OCI-LY1 (cell line): ENCODE data around the gene MCTP1.

Source experiments
- H2AFZ ChIP-seq: fragments of 200-600 bp; sonication (generic), shearing (Covaris generic); 2 replicates; pipeline ENCODE4 v1.6.0; 2014; ENCODE audit warnings: antibody characterized with exemption, mild to moderate bottlenecking, low read length
- H3F3A ChIP-seq: fragments of 200-600 bp; sonication (generic), shearing (Covaris generic); 2 replicates; pipeline ENCODE4 v1.6.0; 2014; ENCODE audit warnings: mild to moderate bottlenecking, antibody characterized with exemption, low read length, moderate library complexity; ENCODE audit not compliant: insufficient read depth
- H3K27ac ChIP-seq: fragments of 200-600 bp; sonication (generic); 2 replicates; pipeline ENCODE4 v1.5.1; 2014; ENCODE audit warnings: low read length, mixed run types, mild to moderate bottlenecking, low read depth; ENCODE audit not compliant: poor library complexity, severe bottlenecking
- H3K27me3 ChIP-seq: fragments of 200-600 bp; sonication (generic); 2 replicates; pipeline ENCODE4 v1.6.0; 2014; ENCODE audit warnings: antibody characterized with exemption, mild to moderate bottlenecking, low read length, moderate library complexity; ENCODE audit not compliant: insufficient read depth
- H3K36me3 ChIP-seq: fragments of 200-600 bp; sonication (generic); 2 replicates; pipeline ENCODE4 v1.6.1; 2014; ENCODE audit warnings: mild to moderate bottlenecking, antibody characterized with exemption, low read length, moderate library complexity, mixed read lengths; ENCODE audit not compliant: insufficient read depth
- H3K4me1 ChIP-seq: fragments of 200-600 bp; sonication (generic); 2 replicates; pipeline ENCODE4 v1.5.1; 2014; ENCODE audit warnings: mild to moderate bottlenecking, low read length, moderate library complexity; ENCODE audit not compliant: insufficient read depth, severe bottlenecking
- H3K4me2 ChIP-seq: fragments of 200-600 bp; sonication (generic), shearing (Covaris generic); 2 replicates; pipeline ENCODE4 v1.6.1; 2014; ENCODE audit warnings: low read length
- H3K4me3 ChIP-seq: fragments of 200-600 bp; sonication (generic); 2 replicates; pipeline ENCODE4 v1.5.1; 2014; ENCODE audit warnings: low read length, low read depth, mild to moderate bottlenecking, mixed read lengths; ENCODE audit not compliant: poor library complexity, severe bottlenecking
- H3K79me2 ChIP-seq: fragments of 200-600 bp; shearing (Covaris generic); 2 replicates; pipeline ENCODE4 v1.6.1; 2016; ENCODE audit warnings: mixed run types, low read length, mixed read lengths; ENCODE audit not compliant: insufficient read depth
- H3K9ac ChIP-seq: fragments of 200-600 bp; sonication (generic), shearing (Covaris generic); 2 replicates; pipeline ENCODE4 v1.6.1; 2014; ENCODE audit warnings: mild to moderate bottlenecking, low read length, mixed read lengths
- H3K9me2 ChIP-seq: fragments of 200-600 bp; sonication (generic), shearing (Covaris generic); 2 replicates; pipeline ENCODE4 v1.6.1; 2014; ENCODE audit warnings: low read depth, mild to moderate bottlenecking, low read length, mixed read lengths
- H3K9me3 ChIP-seq: fragments of 200-600 bp; shearing (Covaris generic); 2 replicates; pipeline ENCODE4 v1.6.1; 2014; ENCODE audit warnings: low read length, mixed read lengths
- H4K20me1 ChIP-seq: fragments of 200-600 bp; sonication (generic), shearing (Covaris generic); 2 replicates; pipeline ENCODE4 v1.6.0; 2016; ENCODE audit warnings: mild to moderate bottlenecking, low read length; ENCODE audit not compliant: insufficient read depth
- CTCF ChIP-seq: fragments of 200-600 bp; sonication (generic), shearing (Covaris generic); IDR thresholded peaks from 2 replicates; pipeline ENCODE4 v1.5.1; 2017; ENCODE audit warnings: mild to moderate bottlenecking, antibody characterized with exemption, low read length, moderate library complexity, mixed read lengths
- EZH2 ChIP-seq: fragments of 200-600 bp; sonication (generic), shearing (Covaris generic); IDR thresholded peaks from 2 replicates; pipeline ENCODE4 v1.8.0; 2017; ENCODE audit warnings: borderline replicate concordance, mixed run types, mild to moderate bottlenecking, antibody characterized with exemption, low read length, moderate library complexity, mixed read lengths

Gene MCTP1

DNA sequence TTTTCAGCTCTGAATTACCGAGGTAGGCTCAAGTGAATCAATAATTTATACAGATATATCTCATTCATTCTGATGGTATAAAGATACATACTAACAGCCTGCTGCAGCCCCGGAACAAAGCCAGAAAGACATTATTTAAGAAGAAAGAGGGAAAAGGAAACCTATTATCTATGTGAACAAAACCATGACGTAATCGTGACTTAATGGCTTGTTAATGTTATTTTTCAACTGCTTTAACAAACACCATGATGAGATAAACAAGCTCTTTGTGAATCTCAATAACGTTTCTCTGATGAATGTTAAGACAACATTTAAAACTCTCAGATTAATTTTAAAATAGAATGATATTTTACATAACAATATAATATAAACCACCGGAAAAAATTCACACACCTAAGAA lies 429.4 kb downstream of the MCTP1 start:
- Histone ChIP-seq H3K9ac (no peak overlapping the region), H2AFZ (peak overlapping the region; percentile 79; the same call in 1 of the 2 replicates), H3K4me2 (no peak overlapping the region), H4K20me1 (no peaks in the 10 kb centered on the region), H3K9me3 (no peaks in the 10 kb centered on the region), H3K79me2 (no peaks in the 10 kb centered on the region), H3F3A (no peaks in the 10 kb centered on the region), H3K27me3 (no peaks in the 10 kb centered on the region), H3K36me3 (no peaks in the 10 kb centered on the region), H3K9me2 (no peaks in the 10 kb centered on the region), H3K4me1 (peaks cover 49% of the 10 kb centered on the region), H3K27ac (no peak overlapping the region), H3K4me3 (no peak overlapping the region)
- TF ChIP-seq EZH2, result no peak
- no peak for TF ChIP-seq CTCF

DNA sequence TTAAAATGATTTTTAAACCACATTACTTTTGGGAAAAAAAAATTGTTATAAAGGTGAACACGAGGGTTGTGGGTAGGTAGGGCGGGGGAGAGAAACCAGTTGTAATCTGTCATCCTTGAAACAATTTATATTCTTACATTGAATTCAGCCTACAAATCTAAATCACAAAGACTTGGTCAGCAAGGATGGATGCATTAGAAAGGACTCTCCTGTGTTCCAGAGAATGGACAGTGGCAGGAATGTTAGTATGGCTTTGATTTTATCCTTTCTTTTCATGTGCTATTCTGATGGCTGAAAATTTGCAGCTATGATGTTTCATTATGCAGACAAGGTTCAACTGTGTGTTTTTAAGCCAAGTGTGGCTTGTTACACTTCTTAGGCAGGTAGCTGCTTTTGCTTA lies 431.8 kb downstream of the MCTP1 start:
- no peak overlapping the region for H3K4me3 ChIP-seq
- no peak overlapping the region for H3K9ac ChIP-seq
- H3K79me2 ChIP-seq, result no peaks in the 10 kb centered on the region
- H3K36me3 ChIP-seq, result no peaks in the 10 kb centered on the region
- peaks cover 72% of the 10 kb centered on the region for H3K4me1 ChIP-seq
- no peaks in the 10 kb centered on the region for H4K20me1 ChIP-seq
- no peaks in the 10 kb centered on the region for H3K9me3 ChIP-seq
- no peaks in the 10 kb centered on the region; the same call in 1 of the 2 replicates for H3F3A ChIP-seq
- no peaks in the 10 kb centered on the region for H3K27me3 ChIP-seq
- no peak overlapping the region for H3K4me2 ChIP-seq
- TF ChIP-seq CTCF (no peak), EZH2 (no peak)
- no peaks in the 10 kb centered on the region for H3K9me2 ChIP-seq
- H2AFZ ChIP-seq, result peak overlapping the region; percentile 88
- H3K27ac ChIP-seq, result peak overlapping the region; percentile 52

- Histone ChIP-seq H4K20me1 (no peaks in the 10 kb centered on the region), H3K9ac (peak overlapping the region; percentile 44; the same call in 1 of the 2 replicates), H2AFZ (peak overlapping the region; percentile 88; the same call in 1 of the 2 replicates), H3K27me3 (no peaks in the 10 kb centered on the region), H3K4me2 (no peak overlapping the region), H3K79me2 (no peaks in the 10 kb centered on the region), H3K36me3 (no peaks in the 10 kb centered on the region), H3K4me1 (peaks cover 87% of the 10 kb centered on the region), H3K4me3 (no peak overlapping the region), H3K9me2 (no peaks in the 10 kb centered on the region), H3F3A (no peaks in the 10 kb centered on the region; the same call in 1 of the 2 replicates), H3K27ac (peak overlapping the region; percentile 53), H3K9me3 (no peaks in the 10 kb centered on the region)
- no peak for TF ChIP-seq EZH2
Observed at GRCh38 chr5:94850960-94851359, 433.9 kb downstream of the MCTP1 start.
